Measurements from ENCODE around the gene IPO7. TPM values are rescaled to one million over a fixed set of nuclear protein-coding genes. Genes with fewer than 3 reads are reported as not detected.

Gene IPO7
- total and polyA plus RNA-seq, 2 of the 13 experiments (the other 11 are each of a cell fraction or from before 2014, with no cell fraction given), result 59.4 to 98.4 TPM

DNA sequence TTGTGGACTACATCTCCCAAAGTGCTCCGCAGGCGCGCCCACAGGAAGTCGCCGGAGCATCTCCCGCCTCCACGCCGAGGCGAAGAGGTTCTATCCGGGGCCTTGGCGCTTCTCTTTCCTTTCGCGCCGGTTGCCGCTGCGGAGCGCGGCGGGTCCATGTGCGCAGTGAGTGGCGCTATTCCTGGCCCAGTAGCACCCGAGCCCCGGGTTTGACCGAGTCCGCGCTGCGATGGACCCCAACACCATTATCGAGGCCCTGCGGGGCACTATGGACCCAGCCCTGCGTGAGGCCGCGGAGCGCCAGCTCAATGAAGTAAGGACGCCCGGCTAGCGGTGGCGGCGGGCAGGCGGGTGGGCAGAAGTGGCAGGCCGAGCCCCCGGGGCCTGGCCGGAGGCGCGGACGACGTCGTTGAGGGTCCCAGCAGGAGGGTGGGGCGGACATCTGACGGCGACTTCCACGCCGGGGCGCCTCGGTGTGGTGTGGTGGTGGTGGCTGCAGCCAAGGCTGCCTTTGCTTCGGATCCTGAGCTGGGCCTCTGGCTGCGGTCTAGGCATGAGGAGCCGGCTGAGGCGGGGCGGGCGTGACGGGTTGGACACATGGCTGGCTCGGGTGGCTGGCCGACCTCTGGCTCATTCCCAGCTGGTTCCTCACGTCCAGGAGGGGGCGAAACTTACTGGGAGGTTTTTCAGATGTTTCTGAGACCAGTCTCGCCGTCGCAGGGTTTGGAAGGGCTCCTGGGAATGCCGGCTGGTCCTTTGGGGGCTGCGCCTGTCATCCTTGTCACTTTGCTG, at the start of gene IPO7 (continued):
- no peak for TF ChIP-seq ATRX (CRISPR knock-in tag; IDR thresholded peaks at IDR 0.05; ENCODE audit: borderline replicate concordance)
- TF ChIP-seq ONECUT2 (CRISPR knock-in tag; IDR thresholded peaks at IDR 0.05), result no peak
- peak; percentile 98 for TF ChIP-seq ZSCAN30 (CRISPR knock-in tag; IDR thresholded peaks at IDR 0.05)
- peak; percentile 98 for TF ChIP-seq ZFY (CRISPR knock-in tag; IDR thresholded peaks at IDR 0.05)
- 0 out of 2 replicates have a peak, but pooled peaks have one; percentile 35 for TF ChIP-seq ZMYM3 (CRISPR knock-in tag; IDR thresholded peaks at IDR 0.05)
- TF ChIP-seq GTF3A (CRISPR knock-in tag; conservative IDR thresholded peaks at IDR 0.05), result no peak
- TF ChIP-seq ZNF841 (CRISPR knock-in tag; IDR thresholded peaks at IDR 0.05; ENCODE audit: borderline replicate concordance), result no peak
- TF ChIP-seq BCL6 (CRISPR knock-in tag; IDR thresholded peaks at IDR 0.05), result peak; percentile 40; the same call in 1 of the 2 replicates
- peak; percentile 82 for TF ChIP-seq KAT8 (CRISPR knock-in tag; IDR thresholded peaks at IDR 0.05)
- no peak for TF ChIP-seq FOXA1 (IDR thresholded peaks at IDR 0.05)
- TF ChIP-seq FOXA1 (CRISPR knock-in tag; IDR thresholded peaks at IDR 0.05), result no peak
- peak in 1 of 2 experiments; percentile 8; a peak in 1 of 4 replicates for TF ChIP-seq EP300 (IDR thresholded peaks at IDR 0.05; ENCODE audit: low read depth in 2 of 2, low read length in 2 of 2)
- TF ChIP-seq EP300 (CRISPR knock-in tag; IDR thresholded peaks at IDR 0.05; ENCODE audit: borderline replicate concordance), result no peak
- TF ChIP-seq ZNF615 (CRISPR knock-in tag; IDR thresholded peaks at IDR 0.05; ENCODE audit: borderline replicate concordance), result no peak
- peak; percentile 93 for TF ChIP-seq TAF1 (CRISPR knock-in tag; IDR thresholded peaks at IDR 0.05)
- TF ChIP-seq PAWR (CRISPR knock-in tag; IDR thresholded peaks at IDR 0.05; ENCODE audit: borderline replicate concordance), result no peak
- peak; percentile 76; the same call in 1 of the 2 replicates for TF ChIP-seq NFE2L1 (CRISPR knock-in tag; IDR thresholded peaks at IDR 0.05; ENCODE audit: borderline replicate concordance)
- TF ChIP-seq PHF20 (CRISPR knock-in tag; IDR thresholded peaks at IDR 0.05), result peak; percentile 59
- TF ChIP-seq RAD51 (IDR thresholded peaks at IDR 0.05; ENCODE audit: borderline replicate concordance), result no peak
- no peak for TF ChIP-seq TBP (CRISPR knock-in tag; IDR thresholded peaks at IDR 0.05)
- 0 out of 2 replicates have a peak, but pooled peaks have one; percentile 11 for TF ChIP-seq ZNF329 (CRISPR knock-in tag; IDR thresholded peaks at IDR 0.05; ENCODE audit: low read depth)
- no peak; the same call in 1 of the 2 replicates for TF ChIP-seq ZNF550 (CRISPR knock-in tag; IDR thresholded peaks at IDR 0.05; ENCODE audit: borderline replicate concordance)
- no peak for TF ChIP-seq U2AF2 (IDR thresholded peaks at IDR 0.05; ENCODE audit: low read depth, low read length)
- TF ChIP-seq BRD4 (CRISPR knock-in tag; IDR thresholded peaks at IDR 0.05), result no peak; the same call in 1 of the 2 replicates
- no peak; the same call in 1 of the 2 replicates for TF ChIP-seq ZNF724P (CRISPR knock-in tag; IDR thresholded peaks at IDR 0.05; ENCODE audit: borderline replicate concordance)
- peak; percentile 83; the same call in 1 of the 2 replicates for TF ChIP-seq ATF7-NPFF (CRISPR knock-in tag; IDR thresholded peaks at IDR 0.05; ENCODE audit: low read depth)
- TF ChIP-seq ZNF564 (CRISPR knock-in tag; IDR thresholded peaks at IDR 0.05), result 0 out of 2 replicates have a peak, but pooled peaks have one; percentile 38
- TF ChIP-seq CTCF (CRISPR knock-in tag; IDR thresholded peaks at IDR 0.05), result peak; percentile 55
- peak; percentile 56 for TF ChIP-seq HOMEZ (CRISPR knock-in tag; IDR thresholded peaks at IDR 0.05; ENCODE audit: low read depth)

Data from HepG2 (cell line).